ENCODE data around the gene RNF217. TPM values are rescaled to one million over a fixed set of nuclear protein-coding genes. Genes with fewer than 3 reads are reported as not detected.

RNF217 gene
- total and polyA plus RNA-seq, 12 donors = 2.1 to 26.9 (median 13.0) TPM

GRCh38 chr6:125014661-125014957 is 52.4 kb downstream of the RNF217 start:
- no peak for DNase-seq
- Histone ChIP-seq H3K27ac (no peak overlapping the region), H3K27me3 (no peaks in the 10 kb centered on the region), H3K36me3 (no peaks in the 10 kb centered on the region), H3K4me1 (peaks cover 0 to 19% (median 8%) of the 10 kb centered on the region in 9 donors), H3K4me3 (no peak overlapping the region), H3K9me3 (no peaks in the 10 kb centered on the region)
- ATAC-seq = no peak
- TF ChIP-seq, protein P1, sequence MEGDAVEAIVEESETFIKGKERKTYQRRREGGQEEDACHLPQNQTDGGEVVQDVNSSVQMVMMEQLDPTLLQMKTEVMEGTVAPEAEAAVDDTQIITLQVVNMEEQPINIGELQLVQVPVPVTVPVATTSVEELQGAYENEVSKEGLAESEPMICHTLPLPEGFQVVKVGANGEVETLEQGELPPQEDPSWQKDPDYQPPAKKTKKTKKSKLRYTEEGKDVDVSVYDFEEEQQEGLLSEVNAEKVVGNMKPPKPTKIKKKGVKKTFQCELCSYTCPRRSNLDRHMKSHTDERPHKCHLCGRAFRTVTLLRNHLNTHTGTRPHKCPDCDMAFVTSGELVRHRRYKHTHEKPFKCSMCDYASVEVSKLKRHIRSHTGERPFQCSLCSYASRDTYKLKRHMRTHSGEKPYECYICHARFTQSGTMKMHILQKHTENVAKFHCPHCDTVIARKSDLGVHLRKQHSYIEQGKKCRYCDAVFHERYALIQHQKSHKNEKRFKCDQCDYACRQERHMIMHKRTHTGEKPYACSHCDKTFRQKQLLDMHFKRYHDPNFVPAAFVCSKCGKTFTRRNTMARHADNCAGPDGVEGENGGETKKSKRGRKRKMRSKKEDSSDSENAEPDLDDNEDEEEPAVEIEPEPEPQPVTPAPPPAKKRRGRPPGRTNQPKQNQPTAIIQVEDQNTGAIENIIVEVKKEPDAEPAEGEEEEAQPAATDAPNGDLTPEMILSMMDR (IDR thresholded peaks at IDR 0.05) = no peak
- intact Hi-C loops (cut with DNase I) = loop anchor here in 1 of 10 donors (5.0 kb wide), 1 partner anchor 88 kb away; no protein-coding TSS in a partner anchor

DNA sequence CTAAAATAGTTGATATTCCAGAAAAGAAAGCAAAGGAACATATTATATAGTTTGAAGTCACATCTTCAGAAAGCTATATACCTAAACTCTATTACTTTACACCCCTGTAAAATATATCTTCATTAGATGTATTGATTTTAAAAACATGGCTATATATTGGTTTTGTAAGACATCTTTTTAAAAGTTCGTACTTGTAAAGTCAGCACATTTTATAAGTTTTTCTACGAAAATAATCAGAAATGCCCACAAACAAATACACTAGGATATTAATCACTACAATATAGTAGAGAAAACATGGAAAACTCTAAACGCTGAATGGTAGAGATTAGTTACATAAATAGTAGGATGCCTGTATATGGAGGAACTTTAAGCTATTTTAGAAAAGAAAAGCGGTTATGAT is 52.9 kb downstream of the RNF217 start:
- H3K36me3 ChIP-seq = no peaks in the 10 kb centered on the region
- ATAC-seq (no peak), DNase-seq (no peak)
- H3K4me1 ChIP-seq = peaks cover 0 to 19% (median 8%) of the 10 kb centered on the region in 9 donors
- intact Hi-C loops (cut with DNase I) = no loop called here
- TF ChIP-seq, protein P1 (IDR thresholded peaks at IDR 0.05) = no peak
- 97% methylated on average over 4 of the region's 4 CpGs for WGBS, 2 donors
- no peak overlapping the region for H3K4me3 ChIP-seq
- no peak overlapping the region for H3K27ac ChIP-seq
- no peaks in the 10 kb centered on the region for H3K27me3 ChIP-seq
- H3K9me3 ChIP-seq = no peaks in the 10 kb centered on the region

DNA sequence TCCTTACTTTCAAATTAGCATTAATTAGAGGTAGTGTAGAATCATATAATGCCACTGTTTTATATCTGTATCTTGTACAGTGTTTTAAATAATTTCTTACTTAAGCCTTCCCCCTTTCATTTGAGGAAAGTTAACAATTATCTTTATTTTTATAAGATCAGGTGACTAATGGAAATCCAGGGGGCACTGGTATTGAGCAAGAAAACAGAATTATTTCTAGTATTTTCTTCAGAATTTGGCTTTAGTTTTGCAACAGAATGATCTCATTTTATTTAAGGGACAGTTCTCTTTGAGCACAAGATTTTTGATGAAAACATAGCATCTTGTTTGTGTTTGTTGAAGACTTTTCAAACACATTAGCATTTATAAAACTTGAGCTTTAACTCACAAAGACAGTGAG is 55.9 kb downstream of the RNF217 start:
- TF ChIP-seq, protein P1 (IDR thresholded peaks at IDR 0.05) = no peak
- no peaks in the 10 kb centered on the region for H3K9me3 ChIP-seq
- no peak for ATAC-seq
- no peaks in the 10 kb centered on the region for H3K36me3 ChIP-seq
- H3K27me3 ChIP-seq = no peaks in the 10 kb centered on the region
- no peak for DNase-seq
- peaks cover 6 to 45% (median 24%) of the 10 kb centered on the region in 9 donors for H3K4me1 ChIP-seq
- no peak overlapping the region for H3K4me3 ChIP-seq
- intact Hi-C loops (cut with DNase I) = no loop called here
- H3K27ac ChIP-seq = no peak overlapping the region

DNA sequence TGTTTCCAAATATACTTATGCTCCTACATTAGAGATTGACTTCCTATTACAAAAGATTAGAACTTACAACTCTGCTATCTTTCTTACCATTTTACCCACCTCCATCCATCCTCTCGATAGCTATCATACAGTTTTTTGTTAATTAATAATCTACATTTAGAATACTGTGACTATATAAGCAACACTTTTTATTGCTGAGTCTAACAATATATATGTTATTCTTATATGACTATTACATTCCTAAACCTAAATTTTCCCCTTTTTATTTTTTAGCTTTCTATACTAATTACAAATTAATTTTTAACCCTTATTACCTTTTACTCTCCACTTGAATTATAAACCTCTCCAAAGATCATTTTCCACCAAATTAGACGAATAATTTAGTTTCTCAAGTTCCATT is 57.0 kb downstream of the RNF217 start:
- 95% methylated on average over 2 of the region's 2 CpGs for whole genome bisulfite sequencing, 2 donors

More for the DNA sequence above, 57.0 kb downstream of the RNF217 start:
- H3K4me1 ChIP-seq = peaks cover 6 to 43% (median 24%) of the 10 kb centered on the region in 9 donors
- H3K27ac ChIP-seq = no peak overlapping the region
- TF ChIP-seq, protein P1 (IDR thresholded peaks at IDR 0.05) = no peak
- no peaks in the 10 kb centered on the region for H3K36me3 ChIP-seq
- H3K4me3 ChIP-seq = no peak overlapping the region
- DNase-seq = no peak
- no peaks in the 10 kb centered on the region for H3K9me3 ChIP-seq
- no peaks in the 10 kb centered on the region for H3K27me3 ChIP-seq
- intact Hi-C loops (cut with DNase I) = no loop called here
- no peak for ATAC-seq
